H1 (cell line): ENCODE measurements around the gene STARD3NL. TPM values are rescaled to one million over a fixed set of nuclear protein-coding genes. Genes with fewer than 3 reads are reported as not detected.

Experiments
- CTCF ChIA-PET: fragments of 300-600 bp; sonication (Branson Sonifier 250); formaldehyde crosslinking; loops from one replicate; lab custom pipeline; 2021; ENCODE audit not compliant: partially characterized antibody; lab: Charles Lee
- POLR2A ChIA-PET: fragments of 300-600 bp; sonication (Branson Sonifier 250); formaldehyde crosslinking; loops from one replicate; lab custom pipeline; 2021; ENCODE audit warnings: inconsistent platforms; ENCODE audit not compliant: partially characterized antibody; lab: Charles Lee
- DNase-seq, 2 experiments: peaks; one replicate each; pipeline versions ENCODE4 v3.0.0 to v3.0.0-alpha.2; 2010 to 2022; ENCODE audit warnings: low spot score in 2 of 2, low read depth in 1 of 2, mixed read lengths in 1 of 2
- FAIRE-seq: peaks from 2 replicates; lab custom pipeline; 2011; peaks lifted over from hg19 to GRCh38; lab: Jason Lieb, UNC
- H2AFZ ChIP-seq: 2 replicates; pipeline ENCODE4 v1.8.1; 2012; ENCODE audit warnings: low read length, inconsistent platforms
- H2AK5ac ChIP-seq: 2 replicates; pipeline ENCODE4 v1.6.1; 2013; ENCODE audit warnings: low read depth, low read length
- H2BK120ac ChIP-seq: replicated peaks from 2 replicates; pipeline ENCODE3; 2013; ENCODE audit warnings: low read depth, low read length, inconsistent platforms
- H2BK12ac ChIP-seq: 2 replicates; pipeline ENCODE4 v1.6.1; 2013; ENCODE audit warnings: low read depth, low read length
- H2BK15ac ChIP-seq: 2 replicates; pipeline ENCODE4 v1.6.1; 2013; ENCODE audit warnings: low read length
- H2BK20ac ChIP-seq: 2 replicates; pipeline ENCODE4 v1.6.1; 2013; ENCODE audit warnings: low read length
- H2BK5ac ChIP-seq: 2 replicates; pipeline ENCODE4 v1.6.1; 2013; ENCODE audit warnings: low read depth, low read length
- H3K14ac ChIP-seq: 2 replicates; pipeline ENCODE4 v1.6.1; 2013; ENCODE audit warnings: inconsistent platforms; ENCODE audit not compliant: insufficient read length
- H3K18ac ChIP-seq: 2 replicates; pipeline ENCODE4 v1.6.1; 2013; ENCODE audit warnings: low read length; ENCODE audit errors: extremely low read depth
- H3K23ac ChIP-seq: 2 replicates; pipeline ENCODE4 v1.6.1; 2013; ENCODE audit warnings: inconsistent platforms; ENCODE audit not compliant: insufficient read length
- H3K23me2 ChIP-seq: 2 replicates; pipeline ENCODE4 v1.6.1; 2013; ENCODE audit warnings: low read depth, low read length
- H3K27ac ChIP-seq: 2 replicates; pipeline ENCODE4 v1.6.1; 2011; ENCODE audit warnings: low read depth, low read length, inconsistent platforms
- H3K27me3 ChIP-seq, 4 experiments: replicated peaks in 1 of 4; 1 replicate in 1 of 4; 2 replicates in 3 of 4; pipeline versions ENCODE4 v1.6.1 to v1.8.1; 2011 to 2013; ENCODE audit warnings: low read length in 3 of 4, mild to moderate bottlenecking in 3 of 4, inconsistent platforms in 2 of 4, mixed read lengths in 2 of 4, moderate library complexity in 1 of 4; ENCODE audit not compliant: control insufficient read depth in 3 of 4, insufficient read depth in 3 of 4; ENCODE audit errors: extremely low read depth in 1 of 4
- H3K36me3 ChIP-seq, 4 experiments: 2 replicates each; pipeline versions ENCODE4 v1.6.1 to v1.8.1; 2011 to 2013; ENCODE audit warnings: mild to moderate bottlenecking in 4 of 4, low read length in 3 of 4, moderate library complexity in 2 of 4, control low read depth in 1 of 4, inconsistent platforms in 1 of 4; ENCODE audit not compliant: insufficient read depth in 4 of 4, control insufficient read depth in 2 of 4
- H3K4ac ChIP-seq: replicated peaks from 2 replicates; pipeline ENCODE3; 2013; ENCODE audit warnings: low read length, low read depth, mixed read lengths, inconsistent platforms; ENCODE audit not compliant: insufficient read length
- H3K4me1 ChIP-seq, 4 experiments: replicated peaks in 1 of 4; 1 replicate in 1 of 4; 2 replicates in 3 of 4; pipeline versions ENCODE4 v1.6.1 to v1.8.1; 2011 to 2013; ENCODE audit warnings: low read length in 3 of 4, inconsistent platforms in 2 of 4, mixed read lengths in 1 of 4; ENCODE audit not compliant: insufficient read depth in 4 of 4, control insufficient read depth in 3 of 4
- H3K4me2 ChIP-seq, 2 experiments: 2 replicates each; pipeline versions ENCODE4 v1.6.1 to v1.8.1; 2011 to 2013; ENCODE audit warnings: low read depth in 2 of 2, low read length in 2 of 2, control low read depth in 1 of 2, inconsistent platforms in 1 of 2, mild to moderate bottlenecking in 1 of 2; ENCODE audit not compliant: insufficient read depth in 1 of 2
- H3K4me3 ChIP-seq, 4 experiments: fragments of 200-600, 300-600 bp in 1 of 4; sonication (generic), shearing (Covaris generic), sonication (Bioruptor Twin) in 1 of 4; 2 replicates each; pipeline versions ENCODE4 v1.5.1 to v1.8.1; 2011 to 2016; ENCODE audit warnings: low read length in 4 of 4, low read depth in 3 of 4, control low read depth in 2 of 4, inconsistent platforms in 2 of 4, mild to moderate bottlenecking in 2 of 4, mixed read lengths in 1 of 4, moderate library complexity in 1 of 4; ENCODE audit not compliant: insufficient read depth in 2 of 4; ENCODE audit errors: extremely low read depth in 1 of 4
- H3K56ac ChIP-seq: replicated peaks from 2 replicates; pipeline ENCODE3; 2013; ENCODE audit warnings: low read depth, mild to moderate bottlenecking, mixed read lengths, low read length, inconsistent platforms; ENCODE audit not compliant: insufficient read length
- H3K79me1 ChIP-seq: 2 replicates; pipeline ENCODE4 v1.6.1; 2013; ENCODE audit warnings: low read depth, low read length, control low read depth
- H3K79me2 ChIP-seq, 2 experiments: 2 replicates each; pipeline versions ENCODE4 v1.6.1 to v1.8.1; 2012 to 2013; ENCODE audit warnings: low read length in 2 of 2, mild to moderate bottlenecking in 2 of 2, inconsistent platforms in 1 of 2; ENCODE audit not compliant: insufficient read depth in 2 of 2, control insufficient read depth in 1 of 2
- H3K9ac ChIP-seq, 4 experiments: replicated peaks in 1 of 4; 1 replicate in 1 of 4; 2 replicates in 3 of 4; pipeline versions ENCODE4 v1.6.1 to v1.8.1; 2011 to 2013; ENCODE audit warnings: low read depth in 3 of 4, low read length in 3 of 4, control low read depth in 2 of 4, mild to moderate bottlenecking in 2 of 4, moderate library complexity in 2 of 4, inconsistent platforms in 1 of 4; ENCODE audit errors: extremely low read depth in 1 of 4
- H3K9me3 ChIP-seq, 2 experiments: 2 replicates each; pipeline versions ENCODE4 v1.6.1 to v1.8.1; 2012 to 2013; ENCODE audit warnings: mild to moderate bottlenecking in 2 of 2, moderate library complexity in 2 of 2, control low read depth in 1 of 2, inconsistent platforms in 1 of 2, low read depth in 1 of 2, low read length in 1 of 2, mixed read lengths in 1 of 2; ENCODE audit not compliant: insufficient read depth in 2 of 2
- H4K20me1 ChIP-seq, 2 experiments: replicated peaks in 1 of 2; 2 replicates each; pipeline versions ENCODE3 to v1.8.1; 2011 to 2013; ENCODE audit warnings: inconsistent platforms in 2 of 2, low read length in 2 of 2, mild to moderate bottlenecking in 1 of 2; ENCODE audit not compliant: insufficient read depth in 2 of 2, control insufficient read depth in 1 of 2
- H4K5ac ChIP-seq: 2 replicates; pipeline ENCODE4 v1.6.1; 2013; ENCODE audit warnings: low read length, low read depth, mixed read lengths, inconsistent platforms; ENCODE audit not compliant: insufficient read length
- H4K8ac ChIP-seq: 2 replicates; pipeline ENCODE4 v1.8.0; 2013; ENCODE audit warnings: mild to moderate bottlenecking, moderate library complexity, low read length, inconsistent platforms; ENCODE audit not compliant: insufficient read depth; ENCODE audit errors: extremely low read depth
- H4K91ac ChIP-seq: replicated peaks from 2 replicates; pipeline ENCODE3; 2013; ENCODE audit warnings: low read length, mixed read lengths, inconsistent platforms; ENCODE audit not compliant: insufficient read length
- CHD2 ChIP-seq: IDR thresholded peaks from 2 replicates; pipeline ENCODE4 v1.6.1; 2012; ENCODE audit warnings: low read length, improper control_type of control experiment
- GTF2F1 ChIP-seq: IDR thresholded peaks from 2 replicates; pipeline ENCODE4 v1.6.1; 2012; ENCODE audit warnings: low read depth, low read length, improper control_type of control experiment, borderline replicate concordance
- RAD21 ChIP-seq, 2 experiments: IDR thresholded peaks in 1 of 2; conservative IDR thresholded peaks in 1 of 2; 2 replicates each; pipeline ENCODE4 v1.6.1; 2011; ENCODE audit warnings: low read depth in 2 of 2, low read length in 2 of 2, improper control_type of control experiment in 1 of 2, inconsistent platforms in 1 of 2, mild to moderate bottlenecking in 1 of 2, moderate library complexity in 1 of 2
- YY1 ChIP-seq: IDR thresholded peaks from 2 replicates; pipeline ENCODE4 v1.6.1; 2011; ENCODE audit warnings: low read depth, mild to moderate bottlenecking, low read length
- WGBS, 2 experiments: shearing (Covaris generic) in 1 of 2; methylation state at CpG; one replicate each; pipeline versions ENCODE4 v1.1.6 to v1.1.7; 2013 to 2015; ENCODE audit warnings: low lambda C conversion rate in 2 of 2, mixed read lengths in 2 of 2, inconsistent platforms in 1 of 2, low coverage in 1 of 2, missing lambda C conversion rate in 1 of 2; ENCODE audit not compliant: insufficient replicate concordance in 2 of 2, insufficient coverage in 1 of 2, insufficient read length in 1 of 2; ENCODE audit errors: extremely low coverage in 1 of 2, missing lambda C conversion rate in 1 of 2; 5-methylcytosine and 5-hydroxymethylcytosine counted together
- polyA plus RNA-seq, 7 experiments: library from polyadenylated mRNA; depleted of rRNA in 3 of 7; stranded (reverse) in 5 of 7; unstranded in 2 of 7; fragments of >200 nt in 5 of 7; fragments of 200-250 nt in 2 of 7; gene quantifications; 1 replicate in 5 of 7; 2 replicates in 1 of 7; 4 replicates in 1 of 7; pipeline versions ENCODE4 v1.2.1 to v1.2.3, GENCODE V29; 2011 to 2013; ENCODE audit warnings: missing spikeins in 2 of 7, mixed read lengths in 2 of 7
- total RNA-seq: library from RNA; stranded (reverse); fragmentation: NEBNext Ultra II Directional; extraction: Animal tissue kit (Norgen Biotek cat#: 25700); gene quantifications from 2 replicates; pipeline ENCODE4 v1.2.1, GENCODE V29; 2021

Gene STARD3NL
- total and polyA plus RNA-seq, 2 of the 8 experiments (the other 6 are each of a cell fraction or from before 2014, with no cell fraction given) = 27.1 to 40.5 TPM

DNA sequence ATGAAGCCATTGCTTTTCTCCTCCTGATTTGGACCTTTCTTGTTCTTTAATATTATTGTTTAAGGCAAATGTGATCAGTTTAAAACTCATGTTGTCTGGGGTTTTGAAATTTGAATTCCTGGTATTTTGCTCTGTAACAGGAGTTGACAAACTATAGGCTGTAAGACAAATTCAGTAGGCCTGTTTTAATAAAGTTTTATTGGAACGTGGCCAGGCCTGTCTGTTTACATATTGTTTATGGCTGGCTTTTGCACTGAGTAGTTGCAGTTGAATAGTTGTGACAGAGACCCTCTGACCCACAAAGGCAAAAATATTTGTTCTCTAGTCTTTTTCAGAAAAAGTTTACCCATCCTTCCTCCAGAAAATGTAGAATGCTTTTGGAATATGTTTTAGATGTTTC, 29.8 kb downstream of the STARD3NL start:
- Histone ChIP-seq H2AK5ac (no peak overlapping the region), H3K23ac (no peak overlapping the region), H3K4ac (no peak overlapping the region), H3K4me1 (peaks cover 0 to 5% (median 2%) of the 10 kb centered on the region in 4 experiments; a peak in 3 of 7 replicates), H2BK20ac (no peak overlapping the region), H3K27me3 (no peaks in the 10 kb centered on the region), H2BK120ac (no peak overlapping the region), H3K18ac (no peak overlapping the region), H3K27ac (no peak overlapping the region), H2BK12ac (no peak overlapping the region), H3K4me2 (no peak overlapping the region), H2BK15ac (no peak overlapping the region), H2BK5ac (no peak overlapping the region), H4K91ac (no peak overlapping the region), H4K8ac (no peak overlapping the region), H4K20me1 (no peaks in the 10 kb centered on the region), H3K56ac (no peak overlapping the region), H3K4me3 (no peak overlapping the region), H3K9ac (no peak overlapping the region), H2AFZ (no peak overlapping the region), H3K36me3 (no peaks in the 10 kb centered on the region; a peak in 2 of 8 replicates), H3K23me2 (no peaks in the 10 kb centered on the region), H3K14ac (no peak overlapping the region), H3K9me3 (no peaks in the 10 kb centered on the region), H3K79me2 (no peaks in the 10 kb centered on the region), H4K5ac (no peak overlapping the region), H3K79me1 (no peaks in the 10 kb centered on the region; the same call in 1 of the 2 replicates)
- CTCF ChIA-PET = interaction anchor here (1.5 kb wide), 1 partner anchor 128 kb away, joined by 3 read pairs; no protein-coding TSS in a partner anchor
- FAIRE-seq (no peak), DNase-seq (no peak)
- 95% methylated on average over 1 of the region's 1 CpG; no CpG with 5 or more reads in 1 of the 2 experiments for WGBS, 2 experiments
- TF ChIP-seq CHD2 (no peak), GTF2F1 (no peak), RAD21 (IDR thresholded peaks at IDR 0.05 in 1 of 2, conservative IDR thresholded peaks at IDR 0.05 in 1 of 2; ENCODE audit: low read depth in 2 of 2, low read length in 2 of 2) (no peak), YY1 (no peak)
- POLR2A ChIA-PET = no interaction called here
